WTC11 (cell line): ENCODE results near the gene STXBP1. TPM values are rescaled to one million over a fixed set of nuclear protein-coding genes. Genes with fewer than 3 reads are reported as not detected.

ENCODE experiments used
- ATAC-seq: fragments of 200-7000 bp; cut with Tn5 transposase; 2 replicates; pipeline ENCODE4 v1.10.0; 2021; ENCODE audit warnings: mild to moderate bottlenecking, moderate library complexity
- CTCF ChIA-PET: fragments of 300-600 bp; sonication (Branson Sonifier 250); formaldehyde crosslinking; loops from one replicate; lab custom pipeline; 2021; ENCODE audit warnings: antibody characterized with exemption; lab: Charles Lee
- POLR2A ChIA-PET: fragments of 350-600 bp; sonication (Branson Sonifier 250); formaldehyde crosslinking; loops from one replicate; lab custom pipeline; 2021; ENCODE audit warnings: antibody characterized with exemption; lab: Charles Lee
- DNase-seq: peaks from one replicate; pipeline ENCODE4 v3.0.0; 2021; ENCODE audit warnings: low spot score
- H3K27ac Mint-ChIP-seq: 2 replicates; pipeline ENCODE4 v1.8.0; 2021; ENCODE audit warnings: mixed read lengths
- H3K27me3 Mint-ChIP-seq: 2 replicates; pipeline ENCODE4 v1.8.0; 2021; ENCODE audit warnings: low read depth, mild to moderate bottlenecking, moderate library complexity, mixed read lengths
- H3K36me3 Mint-ChIP-seq: 2 replicates; pipeline ENCODE4 v1.8.0; 2021; ENCODE audit warnings: mixed read lengths
- H3K4me1 Mint-ChIP-seq: 2 replicates; pipeline ENCODE4 v1.8.0; 2022; ENCODE audit warnings: mixed read lengths
- H3K4me3 Mint-ChIP-seq: 2 replicates; pipeline ENCODE4 v1.8.0; 2021; ENCODE audit warnings: mild to moderate bottlenecking, moderate library complexity, mixed read lengths
- H3K9me3 Mint-ChIP-seq: 2 replicates; pipeline ENCODE4 v1.8.0; 2021; ENCODE audit warnings: mixed read lengths
- ARID4B ChIP-seq: sonication (generic); formaldehyde crosslinking; IDR thresholded peaks from 2 replicates; pipeline ENCODE4 v1.8.0; 2023; ENCODE audit warnings: missing genetic modification reagents, mild to moderate bottlenecking, borderline replicate concordance
- CREB1 ChIP-seq: sonication (generic); formaldehyde crosslinking; IDR thresholded peaks from 2 replicates; pipeline ENCODE4 v1.8.0; 2023; ENCODE audit warnings: mild to moderate bottlenecking, missing genetic modification reagents
- E2F1 ChIP-seq: sonication (generic); formaldehyde crosslinking; IDR thresholded peaks from 2 replicates; pipeline ENCODE4 v1.8.0; 2022; ENCODE audit warnings: mild to moderate bottlenecking, missing genetic modification reagents
- EMX1 ChIP-seq: fragments of 250-450 bp; sonication (Bioruptor Pico); IDR thresholded peaks from 2 replicates; pipeline ENCODE4 v1.8.0; 2021; ENCODE audit warnings: mild to moderate bottlenecking
- FOXP1 ChIP-seq: sonication (generic); formaldehyde crosslinking; IDR thresholded peaks from 2 replicates; pipeline ENCODE4 v1.8.0; 2022; ENCODE audit warnings: missing genetic modification reagents, mild to moderate bottlenecking, moderate library complexity, borderline replicate concordance
- HMGA2 ChIP-seq: fragments of 250-450 bp; sonication (Bioruptor Pico); IDR thresholded peaks from 2 replicates; pipeline ENCODE4 v1.4.0; 2021; ENCODE audit warnings: mild to moderate bottlenecking, moderate library complexity
- KAT7 ChIP-seq: sonication (generic); formaldehyde crosslinking; IDR thresholded peaks from 2 replicates; pipeline ENCODE4 v1.8.1; 2023; ENCODE audit warnings: missing genetic modification reagents, mild to moderate bottlenecking, borderline replicate concordance
- MLX ChIP-seq: sonication (generic); formaldehyde crosslinking; IDR thresholded peaks from 2 replicates; pipeline ENCODE4 v1.8.1; 2023; ENCODE audit warnings: mild to moderate bottlenecking, missing genetic modification reagents, moderate library complexity
- MYBL2 ChIP-seq: sonication (generic); formaldehyde crosslinking; IDR thresholded peaks from 2 replicates; pipeline ENCODE4 v1.8.1; 2023; ENCODE audit warnings: mild to moderate bottlenecking, moderate library complexity, missing genetic modification reagents
- NR2C2 ChIP-seq: sonication (generic); formaldehyde crosslinking; IDR thresholded peaks from 2 replicates; pipeline ENCODE4 v1.8.0; 2022; ENCODE audit warnings: mild to moderate bottlenecking, missing genetic modification reagents
- PRRX2 ChIP-seq: fragments of 250-450 bp; sonication (Bioruptor Pico); IDR thresholded peaks from 2 replicates; pipeline ENCODE4 v1.8.0; 2021; ENCODE audit warnings: mild to moderate bottlenecking
- SP1 ChIP-seq: sonication (generic); formaldehyde crosslinking; conservative IDR thresholded peaks from 2 replicates; pipeline ENCODE4 v1.8.1; 2022; ENCODE audit warnings: missing genetic modification reagents
- TCF7 ChIP-seq: sonication (generic); formaldehyde crosslinking; IDR thresholded peaks from 2 replicates; pipeline ENCODE4 v1.8.0; 2022; ENCODE audit warnings: mild to moderate bottlenecking, low read depth, missing genetic modification reagents, moderate library complexity
- TEAD4 ChIP-seq: sonication (generic); formaldehyde crosslinking; IDR thresholded peaks from 2 replicates; pipeline ENCODE4 v1.8.0; 2022; ENCODE audit warnings: mild to moderate bottlenecking, missing genetic modification reagents
- USF2 ChIP-seq: sonication (generic); formaldehyde crosslinking; IDR thresholded peaks from 2 replicates; pipeline ENCODE4 v1.8.1; 2023; ENCODE audit warnings: mild to moderate bottlenecking, missing genetic modification reagents, moderate library complexity
- ZNF219 ChIP-seq: sonication (generic); formaldehyde crosslinking; IDR thresholded peaks from 2 replicates; pipeline ENCODE4 v1.8.0; 2023; ENCODE audit warnings: missing genetic modification reagents, mild to moderate bottlenecking, borderline replicate concordance
- ZNF425 ChIP-seq: fragments of 250-450 bp; sonication (Bioruptor Pico); conservative IDR thresholded peaks from 2 replicates; pipeline ENCODE4 v1.9.0; 2021; ENCODE audit warnings: mild to moderate bottlenecking
- ZNF512 ChIP-seq: sonication (generic); formaldehyde crosslinking; IDR thresholded peaks from 2 replicates; pipeline ENCODE4 v1.8.1; 2022; ENCODE audit warnings: missing genetic modification reagents, borderline replicate concordance
- ZNF671 ChIP-seq: fragments of 250-450 bp; sonication (Bioruptor Pico); IDR thresholded peaks from 2 replicates; pipeline ENCODE4 v1.8.0; 2021; ENCODE audit warnings: mild to moderate bottlenecking
- total RNA-seq: library from RNA; stranded (reverse); gene quantifications from 3 replicates; pipeline ENCODE4 v1.2.3, GENCODE V29; 2021

STXBP1 gene
- total RNA-seq, 1 experiment from 2014 or later: 37.1 TPM

GRCh38 chr9:127706836-127707241, 94.8 kb downstream of the STXBP1 start, which contains the start of gene CFAP157:
Gene CFAP157, plus strand, starts transcription at chr9:127706988. Its CDS starts 44 bp downstream, at chr9:127707032.
- ChIA-PET POLR2A (interaction anchor here (1.4 kb wide), 1 partner anchor 28 kb away, joined by 3 read pairs; no protein-coding TSS in a partner anchor), CTCF (interaction anchor here (0.7 to 5.8 kb wide), 7 partner anchors 9 to 418 kb away, joined by 3 to 56 read pairs (median 5); partner anchors contain the start of genes PTRH1, TOR2A and TTC16)
- H3K27me3 Mint-ChIP-seq: no peaks in the 10 kb centered on the region
- H3K4me1 Mint-ChIP-seq: peaks cover 20% of the 10 kb centered on the region
- no peak for TF ChIP-seq ZNF425 (CRISPR knock-in tag)
- TF ChIP-seq KAT7: no peak
- TF ChIP-seq TEAD4: no peak
- no peak for TF ChIP-seq SP1
- TF ChIP-seq ARID4B (CRISPR knock-in tag): no peak; the same call in 1 of the 2 replicates
- peak; percentile 50; the same call in 1 of the 2 replicates for TF ChIP-seq FOXP1 (CRISPR knock-in tag)
- TF ChIP-seq EMX1 (CRISPR knock-in tag): no peak
- TF ChIP-seq, all 79 proteins: peak for 1
- DNase-seq: peak; percentile 59
- peaks cover 3% of the 10 kb centered on the region for H3K9me3 Mint-ChIP-seq
- no peaks in the 10 kb centered on the region for H3K36me3 Mint-ChIP-seq
- H3K27ac Mint-ChIP-seq: no peak within 1 kb of the TSS
- ATAC-seq: peak; percentile 84
- H3K4me3 Mint-ChIP-seq: peak within 1 kb of the TSS; percentile 53

GRCh38 chr9:127707766-127708165, 95.7 kb downstream of the STXBP1 start:
- CTCF ChIA-PET: interaction anchor here (0.6 to 5.8 kb wide), 6 partner anchors 8 to 204 kb away, joined by 3 to 56 read pairs (median 5); partner anchors contain the start of gene TOR2A
- peaks cover 22% of the 10 kb centered on the region for H3K4me1 Mint-ChIP-seq
- H3K27ac Mint-ChIP-seq: no peak overlapping the region
- no peak for TF ChIP-seq PRRX2 (CRISPR knock-in tag)
- ATAC-seq: peak; percentile 19
- no peaks in the 10 kb centered on the region for H3K36me3 Mint-ChIP-seq
- H3K4me3 Mint-ChIP-seq: no peak overlapping the region
- no peak for DNase-seq
- POLR2A ChIA-PET: no interaction called here
- peaks cover 3% of the 10 kb centered on the region for H3K9me3 Mint-ChIP-seq
- H3K27me3 Mint-ChIP-seq: no peaks in the 10 kb centered on the region

- H3K36me3 Mint-ChIP-seq: no peaks in the 10 kb centered on the region
- no peaks in the 10 kb centered on the region for H3K27me3 Mint-ChIP-seq
- ATAC-seq (no peak), DNase-seq (no peak)
- no peak overlapping the region for H3K4me3 Mint-ChIP-seq
- peaks cover 22% of the 10 kb centered on the region for H3K4me1 Mint-ChIP-seq
- CTCF ChIA-PET: interaction anchor here (0.9 to 1.4 kb wide), 3 partner anchors 26 to 212 kb away, joined by 3 to 4 read pairs (median 3); partner anchors contain the start of gene TOR2A
- no peak overlapping the region for H3K27ac Mint-ChIP-seq
- POLR2A ChIA-PET: interaction anchor here (0.6 kb wide), 1 partner anchor 277 kb away, joined by 3 read pairs; no protein-coding TSS in a partner anchor
- peaks cover 3% of the 10 kb centered on the region for H3K9me3 Mint-ChIP-seq
- no peak for TF ChIP-seq ZNF219
- no peak for TF ChIP-seq PRRX2 (CRISPR knock-in tag)
- TF ChIP-seq E2F1: no peak
- no peak for TF ChIP-seq FOXP1 (CRISPR knock-in tag)
- TF ChIP-seq MLX (CRISPR knock-in tag): no peak
- TF ChIP-seq HMGA2 (CRISPR knock-in tag): no peak
- TF ChIP-seq MYBL2: no peak
- TF ChIP-seq ZNF671: no peak
- TF ChIP-seq TCF7 (CRISPR knock-in tag): no peak
- TF ChIP-seq KAT7: no peak
- no peak for TF ChIP-seq USF2
- no peak for TF ChIP-seq NR2C2
- TF ChIP-seq CREB1: no peak
- no peak for TF ChIP-seq ZNF512
Measured at GRCh38 chr9:127708952-127709587, 97.0 kb downstream of the STXBP1 start.
